ENCODE measurements around the gene TLR4.

Gene TLR4

GRCh38 chr9:117720555-117720954 lies 16.4 kb downstream of the TLR4 start:
- ATAC-seq (replicated peaks), result no peak
- no peak overlapping the region for H3K27ac Mint-ChIP-seq
- H3K4me3 Mint-ChIP-seq, result no peak overlapping the region
- H3K9me3 Mint-ChIP-seq, result no peaks in the 10 kb centered on the region
- no peak for DNase-seq
- no peaks in the 10 kb centered on the region for H3K36me3 Mint-ChIP-seq
- H3K4me1 Mint-ChIP-seq, result peaks cover 20 to 27% of the 10 kb centered on the region in 2 donors
- peaks cover 10 to 11% of the 10 kb centered on the region in 2 donors for H3K27me3 Mint-ChIP-seq

GRCh38 chr9:117720987-117721386 lies 16.8 kb downstream of the TLR4 start:
- Mint-ChIP-seq H3K27ac (no peak overlapping the region), H3K9me3 (no peaks in the 10 kb centered on the region), H3K27me3 (peaks cover 13 to 15% of the 10 kb centered on the region in 2 donors), H3K4me3 (no peak overlapping the region), H3K36me3 (no peaks in the 10 kb centered on the region), H3K4me1 (peaks cover 20 to 27% of the 10 kb centered on the region in 2 donors)
- ATAC-seq (replicated peaks) (no peak), DNase-seq (no peak)

- Mint-ChIP-seq H3K27ac (no peak overlapping the region), H3K36me3 (no peaks in the 10 kb centered on the region), H3K4me1 (peaks cover 20 to 27% of the 10 kb centered on the region in 2 donors), H3K4me3 (no peak overlapping the region), H3K9me3 (no peaks in the 10 kb centered on the region), H3K27me3 (peaks cover 15 to 18% of the 10 kb centered on the region in 2 donors)
- DNase-seq, result no peak
- ATAC-seq (replicated peaks), result no peak
These were observed 18.0 kb downstream of the TLR4 start for GRCh38 chr9:117722108-117722761.

DNA sequence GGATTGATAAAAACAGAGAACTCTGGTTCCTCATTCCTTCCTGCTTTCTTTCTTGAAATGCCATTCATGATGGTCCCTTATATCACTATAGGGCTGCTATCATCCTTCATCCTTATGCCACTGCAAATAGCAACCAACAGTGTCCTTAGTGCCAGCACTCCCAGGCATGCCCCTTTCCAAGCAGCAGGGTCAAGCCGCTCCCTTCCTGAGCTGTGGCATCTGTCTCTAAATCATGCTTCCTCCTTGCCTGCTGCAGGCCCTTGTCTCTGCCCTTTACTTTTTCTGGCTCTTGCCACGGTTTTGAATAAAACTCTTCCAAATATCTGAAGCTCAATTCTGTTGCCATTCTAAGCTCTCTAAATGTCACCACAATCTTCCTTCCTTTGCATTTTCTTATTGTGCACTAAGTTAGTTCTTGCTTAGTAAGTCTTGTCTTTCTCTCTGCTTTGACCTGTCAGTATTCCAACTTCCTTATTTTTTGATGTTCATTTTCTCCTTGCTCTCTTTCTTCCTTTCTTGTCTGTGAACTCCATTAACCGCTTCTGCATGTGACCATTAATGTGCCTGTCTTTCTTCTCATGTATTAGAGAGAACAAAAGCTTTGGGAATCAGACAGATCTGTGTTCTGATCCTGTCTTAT lies 19.9 kb downstream of the TLR4 start:
- DNase-seq (no peak), ATAC-seq (replicated peaks) (no peak)
- Mint-ChIP-seq H3K4me1 (peaks cover 9 to 11% of the 10 kb centered on the region in 2 donors), H3K4me3 (no peak overlapping the region), H3K36me3 (no peaks in the 10 kb centered on the region), H3K27ac (no peak overlapping the region), H3K9me3 (no peaks in the 10 kb centered on the region), H3K27me3 (peaks cover 15 to 18% of the 10 kb centered on the region in 2 donors)

DNA sequence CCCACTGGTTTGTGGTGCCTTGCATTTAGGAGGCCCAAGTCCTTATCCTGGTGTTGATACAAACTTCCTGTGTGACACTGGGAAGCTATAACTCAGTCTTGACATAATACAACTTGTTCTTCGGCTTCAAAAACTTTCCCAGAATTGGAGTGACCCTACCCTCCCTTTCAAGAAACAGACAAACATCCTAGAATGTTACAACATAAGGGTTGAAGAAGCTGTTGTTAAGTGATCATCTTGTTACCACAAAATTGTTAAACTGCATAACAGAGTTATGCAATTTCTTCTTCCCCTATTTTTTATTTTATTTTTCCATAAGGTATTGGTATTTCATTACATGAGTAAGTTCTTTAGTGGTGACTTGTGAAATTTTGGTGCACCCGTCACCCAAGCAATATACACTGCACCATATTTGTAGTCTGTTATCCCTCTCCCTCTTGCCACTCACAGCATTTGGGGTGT lies 21.3 kb downstream of the TLR4 start:
- Mint-ChIP-seq H3K27ac (no peak overlapping the region), H3K4me3 (no peak overlapping the region)
- ATAC-seq (replicated peaks), result no peak

DNA sequence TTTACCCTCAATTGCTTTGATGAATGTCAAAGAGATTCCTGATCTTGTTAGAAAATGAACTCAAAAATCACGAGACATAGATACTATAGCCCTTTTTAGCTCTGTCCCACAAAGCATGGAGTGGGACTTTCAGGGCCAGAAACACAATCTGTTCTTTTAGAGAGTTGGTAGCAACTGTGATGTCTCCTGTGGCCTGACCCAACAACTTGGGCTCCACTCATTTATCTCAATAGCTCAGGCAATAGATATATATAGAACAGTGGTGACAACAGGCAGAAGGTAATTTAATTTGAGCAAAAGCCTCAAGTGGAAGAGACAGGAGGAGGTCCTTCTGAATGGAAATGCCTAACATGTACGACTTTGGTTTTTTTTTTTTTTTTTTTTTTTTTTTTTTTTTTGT lies 25.2 kb downstream of the TLR4 start:
- H3K27me3 Mint-ChIP-seq, result peaks cover 16 to 25% of the 10 kb centered on the region in 2 donors
- peaks cover 2% of the 10 kb centered on the region in 2 donors for H3K4me1 Mint-ChIP-seq
- H3K27ac Mint-ChIP-seq, result no peak overlapping the region
- no peaks in the 10 kb centered on the region for H3K36me3 Mint-ChIP-seq
- no peak overlapping the region for H3K4me3 Mint-ChIP-seq
- DNase-seq, result no peak
- ATAC-seq (replicated peaks), result no peak
- H3K9me3 Mint-ChIP-seq, result no peaks in the 10 kb centered on the region

More for the DNA sequence above, 21.3 kb downstream of the TLR4 start:
- peaks cover 16 to 21% of the 10 kb centered on the region in 2 donors for H3K27me3 Mint-ChIP-seq
- H3K9me3 Mint-ChIP-seq, result no peaks in the 10 kb centered on the region
- H3K4me1 Mint-ChIP-seq, result peaks cover 9 to 11% of the 10 kb centered on the region in 2 donors
- no peaks in the 10 kb centered on the region for H3K36me3 Mint-ChIP-seq
- no peak for DNase-seq

- H3K4me1 Mint-ChIP-seq, result no peaks in the 10 kb centered on the region
- no peak for ATAC-seq (replicated peaks)
- H3K27ac Mint-ChIP-seq, result no peak overlapping the region
- H3K36me3 Mint-ChIP-seq, result no peaks in the 10 kb centered on the region
- H3K9me3 Mint-ChIP-seq, result no peaks in the 10 kb centered on the region
- peaks cover 9 to 25% of the 10 kb centered on the region in 2 donors for H3K27me3 Mint-ChIP-seq
- no peak for DNase-seq
- no peak overlapping the region for H3K4me3 Mint-ChIP-seq
These were observed 28.3 kb downstream of the TLR4 start for GRCh38 chr9:117732494-117732893.

DNA sequence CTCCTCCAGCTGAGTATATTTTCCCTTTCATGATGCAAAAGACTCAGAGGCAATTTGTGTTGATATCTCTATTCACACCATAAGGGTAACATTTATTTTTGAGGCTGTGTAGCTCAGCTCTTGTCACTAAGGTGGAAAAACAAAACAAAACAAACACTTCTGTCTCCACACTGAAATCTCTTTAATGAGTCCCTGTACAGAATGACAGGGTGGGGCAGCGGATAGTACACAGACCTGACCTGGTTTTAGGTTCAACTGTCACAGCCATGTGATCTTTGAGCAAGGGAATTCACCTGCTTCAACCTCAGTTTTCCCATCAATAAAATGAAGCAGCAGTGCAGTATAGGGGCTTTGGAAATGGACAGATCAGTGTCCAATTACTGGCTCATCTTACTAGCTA lies 29.3 kb downstream of the TLR4 start:
- DNase-seq, result no peak
- H3K36me3 Mint-ChIP-seq, result no peaks in the 10 kb centered on the region
- ATAC-seq (replicated peaks), result no peak

DNA sequence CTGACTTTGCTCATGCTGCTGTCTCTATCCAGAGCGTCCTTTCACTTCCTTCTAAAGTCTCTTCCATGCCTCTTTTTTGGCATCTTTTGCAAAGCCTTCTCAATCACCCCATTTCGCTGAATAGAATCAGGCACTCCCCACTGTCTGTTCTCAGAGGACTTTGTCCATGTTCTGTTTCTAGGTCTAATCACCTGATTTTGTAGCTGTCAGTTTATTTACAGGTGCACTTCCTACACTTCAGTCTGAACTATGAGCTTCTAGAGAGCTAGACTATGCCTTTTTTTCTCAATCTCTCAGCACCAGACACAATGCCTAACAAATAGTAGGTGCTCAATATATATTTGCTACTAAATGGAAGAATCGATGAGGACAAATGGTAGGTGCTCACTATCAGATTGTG lies 29.9 kb downstream of the TLR4 start:
- Mint-ChIP-seq H3K4me1 (no peaks in the 10 kb centered on the region), H3K27ac (no peak overlapping the region), H3K36me3 (no peaks in the 10 kb centered on the region), H3K4me3 (no peak overlapping the region), H3K9me3 (no peaks in the 10 kb centered on the region), H3K27me3 (peaks cover 9 to 25% of the 10 kb centered on the region in 2 donors)
- no peak for ATAC-seq (replicated peaks)
- DNase-seq, result no peak

More for the DNA sequence above, 29.3 kb downstream of the TLR4 start:
- no peak overlapping the region for H3K4me3 Mint-ChIP-seq
- peaks cover 9 to 25% of the 10 kb centered on the region in 2 donors for H3K27me3 Mint-ChIP-seq
- H3K9me3 Mint-ChIP-seq, result no peaks in the 10 kb centered on the region
- no peaks in the 10 kb centered on the region for H3K4me1 Mint-ChIP-seq
- no peak overlapping the region for H3K27ac Mint-ChIP-seq

- DNase-seq (no peak), ATAC-seq (replicated peaks) (no peak)
- H3K36me3 Mint-ChIP-seq, result no peaks in the 10 kb centered on the region
- no peaks in the 10 kb centered on the region for H3K9me3 Mint-ChIP-seq
- H3K4me1 Mint-ChIP-seq, result no peaks in the 10 kb centered on the region
- peaks cover 9 to 25% of the 10 kb centered on the region in 2 donors for H3K27me3 Mint-ChIP-seq
- no peak overlapping the region for H3K27ac Mint-ChIP-seq
- H3K4me3 Mint-ChIP-seq, result no peak overlapping the region
These were observed 30.5 kb downstream of the TLR4 start for GRCh38 chr9:117734523-117735314.

- no peak for ATAC-seq (replicated peaks)
- no peaks in the 10 kb centered on the region for H3K9me3 Mint-ChIP-seq
These were observed 33.6 kb downstream of the TLR4 start for GRCh38 chr9:117737721-117738226.

DNA sequence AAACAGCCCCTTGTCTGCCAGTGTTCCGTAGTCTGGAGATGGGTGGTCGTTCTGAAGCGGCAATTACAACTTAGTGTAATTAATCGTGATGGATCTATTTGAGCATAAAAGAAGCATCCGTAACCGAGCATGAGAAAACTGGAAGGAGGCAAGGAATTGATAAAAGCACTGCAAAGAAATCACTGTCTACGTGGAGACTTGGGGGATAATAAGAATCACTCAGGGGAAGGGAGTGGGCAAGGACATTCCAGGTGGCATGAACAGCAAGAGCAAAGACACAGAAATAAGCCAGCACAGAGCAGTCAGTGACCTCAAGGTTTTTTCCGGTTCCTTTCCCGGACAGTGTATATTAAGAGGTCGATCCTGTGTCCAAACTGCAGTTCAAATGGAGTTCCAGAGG lies 35.0 kb downstream of the TLR4 start:
- H3K4me3 Mint-ChIP-seq, result no peak overlapping the region
- H3K36me3 Mint-ChIP-seq, result no peaks in the 10 kb centered on the region

More at GRCh38 chr9:117737721-117738226, 33.6 kb downstream of the TLR4 start:
- DNase-seq, result no peak
- H3K4me3 Mint-ChIP-seq, result no peak overlapping the region
- H3K27me3 Mint-ChIP-seq, result peaks cover 23 to 30% of the 10 kb centered on the region in 2 donors
- H3K36me3 Mint-ChIP-seq, result no peaks in the 10 kb centered on the region
- H3K27ac Mint-ChIP-seq, result no peak overlapping the region
- no peaks in the 10 kb centered on the region for H3K4me1 Mint-ChIP-seq

GRCh38 chr9:117739624-117740347 lies 35.6 kb downstream of the TLR4 start:
- DNase-seq (no peak), ATAC-seq (replicated peaks) (no peak)
- H3K4me1 Mint-ChIP-seq, result peaks cover 6 to 11% of the 10 kb centered on the region in 2 donors
- H3K27ac Mint-ChIP-seq, result no peak overlapping the region
- peaks cover 17 to 23% of the 10 kb centered on the region in 2 donors for H3K27me3 Mint-ChIP-seq
- H3K9me3 Mint-ChIP-seq, result no peaks in the 10 kb centered on the region
- H3K36me3 Mint-ChIP-seq, result no peaks in the 10 kb centered on the region
- no peak overlapping the region for H3K4me3 Mint-ChIP-seq

More for the DNA sequence above, 35.0 kb downstream of the TLR4 start:
- H3K27ac Mint-ChIP-seq, result no peak overlapping the region
- no peaks in the 10 kb centered on the region for H3K9me3 Mint-ChIP-seq
- ATAC-seq (replicated peaks) (no peak), DNase-seq (no peak)
- peaks cover 4 to 5% of the 10 kb centered on the region in 2 donors for H3K4me1 Mint-ChIP-seq
- H3K27me3 Mint-ChIP-seq, result peaks cover 17 to 25% of the 10 kb centered on the region in 2 donors

DNA sequence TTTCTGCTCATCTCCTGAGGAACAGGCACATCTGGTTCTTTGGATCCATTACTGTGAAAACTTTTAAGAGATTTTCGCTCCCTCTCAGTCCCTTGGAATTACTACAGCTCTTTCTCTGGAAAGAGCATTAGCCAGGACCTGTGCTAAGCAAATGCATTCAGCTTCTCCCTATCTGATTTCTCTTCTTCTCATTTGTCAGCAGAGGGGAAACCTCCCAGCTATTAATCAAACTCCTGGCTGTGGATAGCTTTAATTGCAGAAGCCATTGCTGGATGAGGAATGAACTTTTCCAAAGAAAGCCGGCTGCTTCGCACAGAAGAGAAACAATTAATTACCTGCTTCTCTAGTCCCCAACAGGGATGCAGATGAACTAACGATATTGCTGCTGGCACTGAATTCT lies 37.9 kb downstream of the TLR4 start:
- Mint-ChIP-seq H3K4me3 (no peak overlapping the region), H3K27me3 (peaks cover 32 to 39% of the 10 kb centered on the region in 2 donors), H3K9me3 (peaks cover 0 to 3% of the 10 kb centered on the region in 2 donors), H3K4me1 (peaks cover 6 to 17% of the 10 kb centered on the region in 2 donors), H3K27ac (no peak overlapping the region), H3K36me3 (no peaks in the 10 kb centered on the region)
- no peak for DNase-seq
- no peak for ATAC-seq (replicated peaks)

Measured in stimulated activated naive B cell treated with anti-CD40 and anti-IgM and Interleukin-4, amounts not matched to agents 10 μg/mL and 1 μg/mL and 100 μg/mL, for 72 hours (primary cell).